HG03039 (cell line): ENCODE data around the gene BTF3L4.
A peak's percentile ranks its signal among the peaks of the same experiment; 100 is the strongest.
"Not testable (repeated sequence)": the region's sequence is repeated elsewhere in the genome, so short reads cannot be mapped to it uniquely, and the experiment has no call there.

Source experiments
- ATAC-seq: cut with Tn5 transposase; IDR thresholded peaks from one replicate; pipeline ENCODE4 v1.9.1; 2021; ENCODE audit warnings: mild to moderate bottlenecking, moderate library complexity; ENCODE audit not compliant: unreplicated experiment

The BTF3L4 gene

GRCh38 chr1:52056163-52056936 lies at the start of gene BTF3L4:
Gene BTF3L4, plus strand, starts transcription at chr1:52056295. Its CDS starts 3,553 bp downstream, at chr1:52059848.
- peak; percentile 80 for ATAC-seq

DNA sequence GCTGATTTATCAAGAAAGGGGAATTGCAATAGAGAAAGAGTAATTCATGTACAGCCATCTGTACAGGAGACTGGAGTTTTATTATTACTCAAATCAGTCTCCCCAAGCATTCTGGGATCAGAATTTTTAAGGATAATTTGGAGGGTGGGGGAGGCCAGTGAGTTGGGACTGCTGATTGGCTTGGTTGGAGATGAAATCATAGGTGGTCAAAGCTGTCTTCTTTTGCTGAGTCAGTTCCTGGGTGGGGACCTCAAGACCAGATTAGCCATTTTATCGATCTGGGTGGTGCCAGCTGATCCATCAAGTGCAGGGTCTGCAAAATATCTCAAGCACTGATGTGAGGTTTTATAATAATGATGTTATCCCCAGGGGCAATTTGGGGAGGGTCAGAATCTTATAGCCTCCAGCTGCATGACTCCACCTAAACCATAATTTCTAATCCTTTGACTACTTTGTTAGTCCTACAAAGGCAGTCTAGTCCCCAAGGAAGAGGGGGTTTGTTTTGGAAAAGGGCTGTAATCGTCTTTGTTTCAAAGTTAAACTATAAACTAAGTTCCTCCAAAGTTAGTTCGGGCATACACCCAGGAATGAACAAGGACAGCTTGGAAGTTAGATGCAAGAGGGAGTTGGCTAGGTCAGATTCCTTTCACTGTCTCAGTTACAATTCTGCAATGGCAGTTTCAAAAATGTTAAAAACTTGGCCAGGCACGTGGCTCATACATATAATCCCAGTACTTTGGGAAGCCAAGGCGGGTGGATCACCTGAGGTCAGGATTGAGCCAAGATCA lies 48.7 kb upstream of the BTF3L4 start:
- ATAC-seq: no peak

DNA sequence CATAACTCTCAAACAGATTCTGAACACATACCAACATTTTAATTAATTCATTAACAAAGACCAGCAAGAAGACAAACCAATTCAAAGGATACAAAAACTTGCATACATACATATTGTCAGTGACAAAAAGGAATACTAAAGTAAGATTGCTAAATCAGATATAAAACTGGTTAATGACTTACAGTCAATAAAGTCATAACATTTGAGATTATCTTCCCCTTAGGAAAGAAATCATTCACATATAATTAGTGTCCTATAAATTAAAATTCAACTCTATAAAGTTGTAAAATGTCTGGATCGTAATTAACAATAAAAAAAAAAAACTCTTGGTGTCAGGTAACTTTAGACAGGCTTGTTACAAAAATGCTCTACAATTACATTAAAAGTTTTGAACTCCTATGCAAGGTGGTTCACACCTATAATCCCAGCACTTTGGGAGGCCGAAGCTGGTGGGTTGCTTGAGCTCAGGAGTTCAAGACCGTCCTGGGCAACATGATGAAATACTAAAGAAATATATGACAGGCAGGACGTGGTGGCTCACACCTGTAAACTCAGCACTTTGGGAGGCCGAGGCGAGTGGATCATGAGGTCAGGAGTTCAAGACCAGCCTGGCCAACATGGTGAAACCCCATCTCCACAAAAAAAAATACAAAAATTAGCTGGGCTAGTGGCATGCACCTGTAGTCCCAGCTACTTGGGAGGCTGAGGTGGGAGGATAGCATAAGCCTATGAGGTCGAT lies 47.9 kb upstream of the BTF3L4 start:
- ATAC-seq: no peak

GRCh38 chr1:52022133-52022532 lies 34.0 kb upstream of the BTF3L4 start:
- ATAC-seq: no peak

- ATAC-seq: no peak
These were observed 29.8 kb upstream of the BTF3L4 start for GRCh38 chr1:52026278-52026677.

DNA sequence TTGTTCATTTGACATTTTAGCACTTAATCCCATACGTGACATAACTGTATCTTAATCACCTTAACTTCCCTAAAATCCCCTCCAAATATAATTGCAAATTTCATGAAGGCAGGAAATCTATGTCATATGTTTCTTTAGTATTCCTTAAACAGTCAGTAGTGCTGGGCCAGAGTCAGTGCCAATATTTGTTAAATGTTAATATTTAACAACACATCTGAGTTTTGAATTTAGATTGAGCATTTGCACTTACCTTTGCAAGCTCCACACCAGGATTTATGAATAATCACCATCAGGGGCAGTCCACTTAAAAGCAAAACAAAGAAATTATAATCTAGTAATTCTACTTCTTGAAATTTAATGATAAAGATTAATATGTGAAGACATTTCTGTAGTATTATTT lies 27.8 kb upstream of the BTF3L4 start:
- no peak for ATAC-seq

- not testable (repeated sequence) for ATAC-seq
These were observed 27.3 kb upstream of the BTF3L4 start for GRCh38 chr1:52028839-52029238.

GRCh38 chr1:52032124-52032784 lies 23.8 kb upstream of the BTF3L4 start:
- no peak for ATAC-seq

DNA sequence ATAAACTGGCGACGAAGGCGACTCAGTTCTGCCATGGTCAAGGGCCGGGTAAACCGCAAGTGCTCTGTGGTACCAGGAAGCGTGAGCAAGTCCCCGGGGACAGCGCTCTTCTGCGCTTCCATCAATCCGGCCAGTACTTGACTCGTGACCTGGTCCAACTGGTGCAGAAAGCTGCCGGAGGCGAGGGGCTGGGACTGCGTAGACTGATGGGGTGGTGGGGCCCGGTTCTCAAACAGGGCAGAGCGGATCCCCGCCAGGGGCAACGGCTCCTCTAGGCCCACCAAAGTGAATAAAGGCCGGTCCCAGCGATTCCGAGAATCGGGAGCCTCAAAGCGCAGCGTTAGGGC lies 23.3 kb upstream of the BTF3L4 start:
- ATAC-seq: no peak

DNA sequence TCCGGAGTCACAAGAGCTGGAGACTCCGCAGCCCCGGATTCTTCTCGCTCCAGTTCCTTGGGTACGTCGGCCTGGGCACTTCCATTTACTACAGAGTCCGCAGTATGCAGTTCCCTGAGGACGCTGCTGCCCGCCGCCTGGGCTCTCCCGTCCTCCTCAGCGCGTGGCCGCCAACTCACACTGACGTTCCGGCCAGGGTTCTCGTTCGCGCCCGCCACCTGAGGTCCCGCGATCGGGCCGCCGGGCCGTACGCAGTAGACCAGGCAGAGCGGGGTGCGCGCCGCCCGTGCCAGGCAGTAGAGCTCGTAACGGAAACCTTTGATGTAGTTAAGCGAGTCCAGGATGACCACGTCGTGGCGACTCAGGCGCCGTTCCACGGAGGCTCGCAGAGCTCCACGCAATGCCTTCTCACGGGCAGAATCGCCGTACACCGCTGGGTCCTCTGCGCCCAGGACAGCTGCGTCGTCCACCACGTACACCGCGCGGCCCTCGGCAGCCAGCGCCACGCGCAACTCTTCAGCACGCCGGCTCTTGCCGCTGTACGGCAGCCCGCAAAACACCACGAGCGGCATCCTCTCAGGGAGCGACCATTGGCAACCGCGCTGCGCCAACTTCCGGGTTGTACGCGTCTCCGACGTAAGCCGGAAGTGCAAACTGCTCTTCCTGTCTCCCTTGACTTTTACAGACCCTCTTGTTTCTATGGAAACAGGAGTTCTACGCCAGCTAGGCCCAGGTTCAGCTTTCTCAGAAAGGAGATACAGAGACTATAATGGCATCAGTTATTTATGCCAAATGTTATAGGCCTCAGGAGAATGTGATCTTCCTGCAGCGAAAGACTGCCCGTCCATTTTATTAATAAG lies 22.7 kb upstream of the BTF3L4 start, which contains the start of gene KTI12:
TSS of gene KTI12 (minus strand) at position 621 of the 860 bp plus-strand sequence. CDS start at position 572, 49 bp downstream.
- ATAC-seq: peak; percentile 81

DNA sequence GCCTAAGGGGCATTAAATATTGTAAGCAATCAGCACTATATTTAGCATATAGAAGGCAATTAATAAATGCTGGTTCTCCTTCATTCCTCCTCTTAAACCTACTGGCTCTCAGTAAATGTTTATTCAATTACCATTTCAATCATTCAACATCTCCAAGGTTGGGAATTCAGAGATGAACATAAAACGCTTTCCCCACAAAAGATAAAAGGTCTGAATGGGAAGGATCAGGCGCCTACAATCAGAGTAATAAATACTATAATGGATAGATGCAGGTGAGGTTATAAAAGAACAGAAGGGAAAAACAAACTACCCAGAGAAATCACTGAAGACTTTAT lies 22.1 kb upstream of the BTF3L4 start:
- ATAC-seq: no peak

- no peak for ATAC-seq
These were observed 18.7 kb upstream of the BTF3L4 start for GRCh38 chr1:52037402-52037814.

- ATAC-seq: no peak
These were observed 18.2 kb upstream of the BTF3L4 start for GRCh38 chr1:52037909-52038308.

- ATAC-seq: no peak
These were observed 14.4 kb upstream of the BTF3L4 start for GRCh38 chr1:52041551-52042185.

DNA sequence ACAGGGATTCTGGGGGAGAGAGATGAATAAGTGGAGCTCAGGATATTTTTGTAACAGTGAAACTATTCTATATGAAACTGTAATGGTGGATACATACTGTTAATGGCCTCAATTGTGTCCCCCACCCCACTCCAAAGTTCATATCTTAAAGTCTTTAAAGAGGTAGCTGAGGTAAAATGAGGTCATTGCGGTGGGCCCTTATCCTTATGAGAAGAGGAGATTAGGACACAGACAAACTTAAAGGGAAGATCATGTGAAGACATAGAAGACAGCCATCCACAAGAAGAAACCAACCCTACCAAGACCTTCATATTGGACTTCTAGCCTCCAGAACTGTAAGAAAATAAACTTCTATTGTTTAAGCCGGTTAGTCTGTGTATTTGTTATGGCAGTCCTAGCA lies 10.9 kb upstream of the BTF3L4 start:
- no peak for ATAC-seq

GRCh38 chr1:52045666-52046195 lies 10.4 kb upstream of the BTF3L4 start:
- ATAC-seq: not testable (repeated sequence)

GRCh38 chr1:52049337-52049736 lies 6.8 kb upstream of the BTF3L4 start:
- ATAC-seq: not testable (repeated sequence)

- ATAC-seq: no peak
These were observed 2.2 kb upstream of the BTF3L4 start for GRCh38 chr1:52053862-52054261.

GRCh38 chr1:52054496-52055065 lies 1.5 kb upstream of the BTF3L4 start:
- no peak for ATAC-seq
